Chondrocyte (in vitro differentiated cells): ENCODE results near the gene PLCB4. TPM values are rescaled to one million over a fixed set of nuclear protein-coding genes. Genes with fewer than 3 reads are reported as not detected.

Source experiments
- DNase-seq: peaks from one replicate; pipeline ENCODE4 v3.0.0; 2021; ENCODE audit warnings: mixed read lengths, low spot score
- H3K27ac Mint-ChIP-seq: one replicate; pipeline ENCODE4 v1.8.0; 2021; ENCODE audit warnings: mild to moderate bottlenecking, moderate library complexity, mixed read lengths; ENCODE audit not compliant: unreplicated experiment
- H3K27me3 Mint-ChIP-seq: 2 replicates; pipeline ENCODE4 v1.8.0; 2021; ENCODE audit warnings: low read depth, mixed read lengths
- H3K36me3 Mint-ChIP-seq: 2 replicates; pipeline ENCODE4 v1.8.0; 2021; ENCODE audit warnings: low read depth, mixed read lengths
- H3K4me1 Mint-ChIP-seq: 2 replicates; pipeline ENCODE4 v1.8.0; 2021; ENCODE audit warnings: low read depth, mild to moderate bottlenecking, mixed read lengths
- H3K4me3 Mint-ChIP-seq: one replicate; pipeline ENCODE4 v1.8.0; 2021; ENCODE audit warnings: mild to moderate bottlenecking, moderate library complexity, mixed read lengths; ENCODE audit not compliant: unreplicated experiment
- H3K9me3 Mint-ChIP-seq: 2 replicates; pipeline ENCODE4 v1.8.0; 2021; ENCODE audit warnings: low read depth, mixed read lengths
- CTCF ChIP-seq: fragments of 200-600 bp; sonication (generic); IDR thresholded peaks from 2 replicates; pipeline ENCODE4 v1.5.0; 2021; ENCODE audit warnings: antibody characterized with exemption, mild to moderate bottlenecking, moderate library complexity
- total RNA-seq: library from RNA; stranded (reverse); gene quantifications from 3 replicates; pipeline ENCODE4 v1.2.1, GENCODE V29; 2021

PLCB4 gene
- total RNA-seq, 1 donor from 2014 or later: 13.3 TPM

- no peak for DNase-seq
- H3K27ac Mint-ChIP-seq: no peak overlapping the region
- peaks cover 4% of the 10 kb centered on the region for H3K36me3 Mint-ChIP-seq
- no peak overlapping the region for H3K4me3 Mint-ChIP-seq
- no peak for TF ChIP-seq CTCF
- peaks cover 22% of the 10 kb centered on the region for H3K4me1 Mint-ChIP-seq
- no peaks in the 10 kb centered on the region for H3K9me3 Mint-ChIP-seq
- H3K27me3 Mint-ChIP-seq: no peaks in the 10 kb centered on the region
Measured at GRCh38 chr20:9358001-9358400, 289.1 kb downstream of the PLCB4 start.

- H3K36me3 Mint-ChIP-seq: peaks cover 11% of the 10 kb centered on the region
- H3K4me1 Mint-ChIP-seq: peaks cover 17% of the 10 kb centered on the region
- no peak for DNase-seq
- peak; percentile 94 for TF ChIP-seq CTCF
- no peak overlapping the region for H3K4me3 Mint-ChIP-seq
- peak overlapping the region; percentile 71 for H3K27ac Mint-ChIP-seq
- H3K27me3 Mint-ChIP-seq: no peaks in the 10 kb centered on the region
- no peaks in the 10 kb centered on the region for H3K9me3 Mint-ChIP-seq
Measured at GRCh38 chr20:9359561-9360308, 290.8 kb downstream of the PLCB4 start.

- Mint-ChIP-seq H3K27me3 (no peaks in the 10 kb centered on the region), H3K27ac (peak overlapping the region; percentile 71), H3K9me3 (no peaks in the 10 kb centered on the region), H3K36me3 (peaks cover 12% of the 10 kb centered on the region), H3K4me3 (no peak overlapping the region), H3K4me1 (peaks cover 17% of the 10 kb centered on the region)
- DNase-seq: no peak
- no peak for TF ChIP-seq CTCF
Measured at GRCh38 chr20:9360431-9360830, 291.5 kb downstream of the PLCB4 start.

- no peak for DNase-seq
- H3K27ac Mint-ChIP-seq: no peak overlapping the region
- no peak for TF ChIP-seq CTCF
- no peaks in the 10 kb centered on the region for H3K9me3 Mint-ChIP-seq
- no peaks in the 10 kb centered on the region for H3K27me3 Mint-ChIP-seq
- H3K4me3 Mint-ChIP-seq: no peak overlapping the region
- peaks cover 17% of the 10 kb centered on the region for H3K36me3 Mint-ChIP-seq
- peaks cover 17% of the 10 kb centered on the region for H3K4me1 Mint-ChIP-seq
Measured at GRCh38 chr20:9363673-9364072, 294.8 kb downstream of the PLCB4 start.

GRCh38 chr20:9367328-9367727, 298.4 kb downstream of the PLCB4 start:
- peaks cover 17% of the 10 kb centered on the region for H3K36me3 Mint-ChIP-seq
- H3K9me3 Mint-ChIP-seq: no peaks in the 10 kb centered on the region
- no peak for DNase-seq
- no peak for TF ChIP-seq CTCF
- no peak overlapping the region for H3K4me3 Mint-ChIP-seq
- H3K4me1 Mint-ChIP-seq: peaks cover 7% of the 10 kb centered on the region
- H3K27me3 Mint-ChIP-seq: no peaks in the 10 kb centered on the region
- no peak overlapping the region for H3K27ac Mint-ChIP-seq
